Loucy (cell line): ENCODE data around the gene CNTN4.

ENCODE experiments used
- H2AFZ ChIP-seq: fragments of 200-600 bp; sonication (generic); 2 replicates; pipeline ENCODE4 v1.6.0; 2016; ENCODE audit warnings: antibody characterized with exemption, mild to moderate bottlenecking, low read length, moderate library complexity
- H3F3A ChIP-seq: fragments of 200-600 bp; 2 replicates; pipeline ENCODE4 v1.6.0; 2016; ENCODE audit warnings: antibody characterized with exemption, low read depth, mild to moderate bottlenecking
- H3K27me3 ChIP-seq: fragments of 200-600 bp; sonication (generic); 2 replicates; pipeline ENCODE4 v1.6.1; 2014; ENCODE audit warnings: low read length, mild to moderate bottlenecking; ENCODE audit not compliant: insufficient read depth, poor library complexity, severe bottlenecking
- H3K36me3 ChIP-seq: fragments of 200-600 bp; sonication (generic); 2 replicates; pipeline ENCODE4 v1.6.1; 2016; ENCODE audit warnings: low read length; ENCODE audit not compliant: insufficient read depth
- H3K4me1 ChIP-seq: fragments of 200-600 bp; sonication (generic); 2 replicates; pipeline ENCODE4 v1.5.1; 2014; ENCODE audit warnings: low read length, mild to moderate bottlenecking; ENCODE audit not compliant: insufficient read depth, poor library complexity, severe bottlenecking
- H3K4me2 ChIP-seq: fragments of 200-600 bp; sonication (generic); 2 replicates; pipeline ENCODE4 v1.6.0; 2014; ENCODE audit warnings: antibody characterized with exemption, low read length, low read depth, mild to moderate bottlenecking; ENCODE audit not compliant: poor library complexity, severe bottlenecking
- H3K4me3 ChIP-seq: fragments of 200-600 bp; sonication (generic); 2 replicates; pipeline ENCODE4 v1.5.1; 2014; ENCODE audit warnings: low read length, mild to moderate bottlenecking, mixed read lengths; ENCODE audit not compliant: poor library complexity, severe bottlenecking
- H3K79me2 ChIP-seq: fragments of 200-600 bp; sonication (generic); 2 replicates; pipeline ENCODE4 v1.6.1; 2014; ENCODE audit warnings: low read length; ENCODE audit not compliant: insufficient read depth
- H3K9ac ChIP-seq: fragments of 200-600 bp; sonication (generic); 2 replicates; pipeline ENCODE4 v1.6.0; 2014; ENCODE audit warnings: mild to moderate bottlenecking, low read depth, low read length, moderate library complexity; ENCODE audit not compliant: poor library complexity, severe bottlenecking
- H3K9me2 ChIP-seq: fragments of 200-600 bp; sonication (generic); replicated peaks from 2 replicates; pipeline ENCODE4 v1.6.1; 2016; ENCODE audit warnings: low read depth, low read length, mixed read lengths
- H3K9me3 ChIP-seq: fragments of 200-600 bp; sonication (generic); 2 replicates; pipeline ENCODE4 v1.6.1; 2014; ENCODE audit warnings: mild to moderate bottlenecking, antibody characterized with exemption, low read length, low read depth; ENCODE audit not compliant: insufficient read depth
- H4K20me1 ChIP-seq: fragments of 200-600 bp; sonication (generic); 2 replicates; pipeline ENCODE4 v1.6.0; 2014; ENCODE audit warnings: antibody characterized with exemption, low read length, mild to moderate bottlenecking; ENCODE audit not compliant: insufficient read depth, poor library complexity, severe bottlenecking
- CTCF ChIP-seq: fragments of 200-600 bp; sonication (generic); conservative IDR thresholded peaks from 2 replicates; pipeline ENCODE4 v1.5.1; 2014; ENCODE audit warnings: mild to moderate bottlenecking, antibody characterized with exemption, low read length
- EZH2phosphoT487 ChIP-seq: fragments of 200-600 bp; IDR thresholded peaks from 2 replicates; pipeline ENCODE4 v1.6.1; 2018; ENCODE audit warnings: antibody characterized with exemption, mild to moderate bottlenecking, moderate library complexity, borderline replicate concordance

CNTN4 gene

GRCh38 chr3:2701471-2701870 is 602.8 kb downstream of the CNTN4 start:
- H3K79me2 ChIP-seq: no peaks in the 10 kb centered on the region
- no peak overlapping the region for H3K4me3 ChIP-seq
- H3K9me2 ChIP-seq: no peaks in the 10 kb centered on the region
- no peaks in the 10 kb centered on the region for H3K4me1 ChIP-seq
- no peaks in the 10 kb centered on the region for H3K9me3 ChIP-seq
- H3F3A ChIP-seq: no peaks in the 10 kb centered on the region
- H3K4me2 ChIP-seq: no peak overlapping the region
- no peak overlapping the region for H2AFZ ChIP-seq
- H4K20me1 ChIP-seq: no peaks in the 10 kb centered on the region
- H3K36me3 ChIP-seq: no peaks in the 10 kb centered on the region
- no peaks in the 10 kb centered on the region for H3K27me3 ChIP-seq
- TF ChIP-seq CTCF (no peak), EZH2phosphoT487 (no peak)
- H3K9ac ChIP-seq: no peak overlapping the region

- no peaks in the 10 kb centered on the region for H3K9me2 ChIP-seq
- no peak overlapping the region for H2AFZ ChIP-seq
- H3K79me2 ChIP-seq: no peaks in the 10 kb centered on the region
- no peaks in the 10 kb centered on the region for H3K27me3 ChIP-seq
- H3F3A ChIP-seq: no peaks in the 10 kb centered on the region
- H3K4me1 ChIP-seq: peaks cover 5% of the 10 kb centered on the region
- no peaks in the 10 kb centered on the region for H3K9me3 ChIP-seq
- no peaks in the 10 kb centered on the region for H3K36me3 ChIP-seq
- no peak for TF ChIP-seq CTCF
- no peak for TF ChIP-seq EZH2phosphoT487
- H3K4me2 ChIP-seq: no peak overlapping the region
- no peak overlapping the region for H3K4me3 ChIP-seq
- H3K9ac ChIP-seq: no peak overlapping the region
- no peaks in the 10 kb centered on the region for H4K20me1 ChIP-seq
These were observed 607.6 kb downstream of the CNTN4 start for GRCh38 chr3:2706144-2706835.

- no peaks in the 10 kb centered on the region for H3K9me3 ChIP-seq
- H3K4me3 ChIP-seq: no peak overlapping the region
These were observed 608.2 kb downstream of the CNTN4 start for GRCh38 chr3:2706836-2707210.

More at GRCh38 chr3:2706836-2707210, 608.2 kb downstream of the CNTN4 start:
- Histone ChIP-seq H3K4me1 (peaks cover 5% of the 10 kb centered on the region), H2AFZ (no peak overlapping the region), H3K9ac (no peak overlapping the region), H3K27me3 (no peaks in the 10 kb centered on the region), H3F3A (no peaks in the 10 kb centered on the region), H3K9me2 (no peaks in the 10 kb centered on the region), H3K79me2 (no peaks in the 10 kb centered on the region), H3K36me3 (no peaks in the 10 kb centered on the region), H3K4me2 (no peak overlapping the region), H4K20me1 (no peaks in the 10 kb centered on the region)
- TF ChIP-seq CTCF: no peak
- no peak for TF ChIP-seq EZH2phosphoT487
